ENCODE measurements around the gene MEOX2. TPM values are rescaled to one million over a fixed set of nuclear protein-coding genes. Genes with fewer than 3 reads are reported as not detected.

Gene MEOX2
- polyA plus RNA-seq, 1 of the 3 experiments (the other 2 are of a cell fraction) = not detected

DNA sequence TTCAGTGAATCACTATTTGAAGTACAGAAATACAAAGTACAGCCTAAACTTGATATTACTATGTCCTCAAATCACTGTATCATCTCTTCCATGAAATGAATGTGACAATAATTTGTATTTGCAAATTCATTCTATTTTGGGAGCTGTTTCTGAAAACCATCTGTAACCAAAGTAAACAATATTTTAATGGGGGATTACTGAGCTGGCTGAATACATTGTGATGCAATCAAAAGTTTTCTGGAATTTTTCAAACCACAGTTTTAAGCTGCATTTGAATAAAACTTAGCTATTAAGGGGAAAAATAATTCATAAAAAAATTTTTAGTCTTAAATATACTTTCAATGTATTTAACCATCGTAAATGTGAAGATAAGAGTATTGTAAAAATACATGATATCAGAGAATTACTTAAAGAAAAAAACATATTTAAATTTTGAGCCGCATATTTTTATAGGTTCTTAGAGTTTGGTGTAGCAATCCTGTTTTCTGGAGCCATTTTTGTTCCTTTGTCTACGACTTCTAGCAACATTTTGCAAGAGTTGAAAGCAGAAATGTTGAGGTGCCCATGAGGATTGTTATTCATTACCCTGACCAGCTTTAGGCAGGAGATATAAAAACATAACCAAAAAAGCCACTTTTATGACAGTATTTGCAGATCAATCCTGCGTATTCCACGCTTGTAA, 78.8 kb downstream of the MEOX2 start (continued):
- TF ChIP-seq, protein P1, sequence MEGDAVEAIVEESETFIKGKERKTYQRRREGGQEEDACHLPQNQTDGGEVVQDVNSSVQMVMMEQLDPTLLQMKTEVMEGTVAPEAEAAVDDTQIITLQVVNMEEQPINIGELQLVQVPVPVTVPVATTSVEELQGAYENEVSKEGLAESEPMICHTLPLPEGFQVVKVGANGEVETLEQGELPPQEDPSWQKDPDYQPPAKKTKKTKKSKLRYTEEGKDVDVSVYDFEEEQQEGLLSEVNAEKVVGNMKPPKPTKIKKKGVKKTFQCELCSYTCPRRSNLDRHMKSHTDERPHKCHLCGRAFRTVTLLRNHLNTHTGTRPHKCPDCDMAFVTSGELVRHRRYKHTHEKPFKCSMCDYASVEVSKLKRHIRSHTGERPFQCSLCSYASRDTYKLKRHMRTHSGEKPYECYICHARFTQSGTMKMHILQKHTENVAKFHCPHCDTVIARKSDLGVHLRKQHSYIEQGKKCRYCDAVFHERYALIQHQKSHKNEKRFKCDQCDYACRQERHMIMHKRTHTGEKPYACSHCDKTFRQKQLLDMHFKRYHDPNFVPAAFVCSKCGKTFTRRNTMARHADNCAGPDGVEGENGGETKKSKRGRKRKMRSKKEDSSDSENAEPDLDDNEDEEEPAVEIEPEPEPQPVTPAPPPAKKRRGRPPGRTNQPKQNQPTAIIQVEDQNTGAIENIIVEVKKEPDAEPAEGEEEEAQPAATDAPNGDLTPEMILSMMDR (IDR thresholded peaks at IDR 0.05) = no peak
- TF ChIP-seq FOXM1 (IDR thresholded peaks at IDR 0.05; ENCODE audit: low read depth) (no peak), JUND (IDR thresholded peaks at IDR 0.05) (no peak), MXI1 (IDR thresholded peaks at IDR 0.05; ENCODE audit: low read depth, low read length) (no peak), CHD2 (IDR thresholded peaks at IDR 0.05; ENCODE audit: low read length, partially characterized antibody) (no peak), GABPA (IDR thresholded peaks at IDR 0.05; ENCODE audit: low read depth) (no peak)
- TF ChIP-seq, protein P2, sequence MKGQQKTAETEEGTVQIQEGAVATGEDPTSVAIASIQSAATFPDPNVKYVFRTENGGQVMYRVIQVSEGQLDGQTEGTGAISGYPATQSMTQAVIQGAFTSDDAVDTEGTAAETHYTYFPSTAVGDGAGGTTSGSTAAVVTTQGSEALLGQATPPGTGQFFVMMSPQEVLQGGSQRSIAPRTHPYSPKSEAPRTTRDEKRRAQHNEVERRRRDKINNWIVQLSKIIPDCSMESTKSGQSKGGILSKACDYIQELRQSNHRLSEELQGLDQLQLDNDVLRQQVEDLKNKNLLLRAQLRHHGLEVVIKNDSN (IDR thresholded peaks at IDR 0.05; ENCODE audit: borderline replicate concordance, low read depth) = no peak
- TF ChIP-seq, protein P3, sequence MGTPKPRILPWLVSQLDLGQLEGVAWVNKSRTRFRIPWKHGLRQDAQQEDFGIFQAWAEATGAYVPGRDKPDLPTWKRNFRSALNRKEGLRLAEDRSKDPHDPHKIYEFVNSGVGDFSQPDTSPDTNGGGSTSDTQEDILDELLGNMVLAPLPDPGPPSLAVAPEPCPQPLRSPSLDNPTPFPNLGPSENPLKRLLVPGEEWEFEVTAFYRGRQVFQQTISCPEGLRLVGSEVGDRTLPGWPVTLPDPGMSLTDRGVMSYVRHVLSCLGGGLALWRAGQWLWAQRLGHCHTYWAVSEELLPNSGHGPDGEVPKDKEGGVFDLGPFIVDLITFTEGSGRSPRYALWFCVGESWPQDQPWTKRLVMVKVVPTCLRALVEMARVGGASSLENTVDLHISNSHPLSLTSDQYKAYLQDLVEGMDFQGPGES (IDR thresholded peaks at IDR 0.05; ENCODE audit: low read depth, low read length) = no peak
- TF ChIP-seq, protein P4, sequence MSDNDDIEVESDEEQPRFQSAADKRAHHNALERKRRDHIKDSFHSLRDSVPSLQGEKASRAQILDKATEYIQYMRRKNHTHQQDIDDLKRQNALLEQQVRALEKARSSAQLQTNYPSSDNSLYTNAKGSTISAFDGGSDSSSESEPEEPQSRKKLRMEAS (IDR thresholded peaks at IDR 0.05; ENCODE audit: low read depth) = no peak
- TF ChIP-seq, protein P5, sequence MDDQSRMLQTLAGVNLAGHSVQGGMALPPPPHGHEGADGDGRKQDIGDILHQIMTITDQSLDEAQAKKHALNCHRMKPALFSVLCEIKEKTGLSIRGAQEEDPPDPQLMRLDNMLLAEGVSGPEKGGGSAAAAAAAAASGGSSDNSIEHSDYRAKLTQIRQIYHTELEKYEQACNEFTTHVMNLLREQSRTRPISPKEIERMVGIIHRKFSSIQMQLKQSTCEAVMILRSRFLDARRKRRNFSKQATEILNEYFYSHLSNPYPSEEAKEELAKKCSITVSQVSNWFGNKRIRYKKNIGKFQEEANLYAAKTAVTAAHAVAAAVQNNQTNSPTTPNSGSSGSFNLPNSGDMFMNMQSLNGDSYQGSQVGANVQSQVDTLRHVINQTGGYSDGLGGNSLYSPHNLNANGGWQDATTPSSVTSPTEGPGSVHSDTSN (IDR thresholded peaks at IDR 0.05) = no peak

DNA sequence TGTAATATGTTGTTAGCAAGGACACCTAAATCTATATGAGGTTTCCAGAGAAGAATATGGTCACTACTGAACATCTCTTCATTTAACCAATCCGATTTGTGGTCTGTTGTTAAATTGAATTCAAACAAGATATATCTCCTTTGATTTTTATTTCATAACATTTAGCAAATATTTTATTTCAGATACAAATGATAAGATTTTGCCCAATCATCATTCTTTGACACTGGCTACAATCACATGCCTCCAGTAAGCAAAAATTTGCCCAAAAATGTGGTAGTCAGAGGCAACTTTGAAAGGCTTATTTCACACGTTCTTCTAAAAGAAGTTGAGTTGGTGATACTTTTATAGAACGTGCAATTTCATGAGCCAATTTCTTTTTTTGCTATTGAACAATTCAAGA, 79.9 kb downstream of the MEOX2 start:
- no peaks in the 10 kb centered on the region; a peak in 1 of 4 replicates for H3K4me1 ChIP-seq (ENCODE audit: control insufficient read depth in 1 of 2, insufficient read depth in 2 of 2, low read depth in 1 of 2, low read length in 1 of 2)
- no peak overlapping the region for H2AFZ ChIP-seq (ENCODE audit: low read depth)
- H3F3A ChIP-seq (replicated peaks; ENCODE audit: insufficient read depth) = no peaks in the 10 kb centered on the region
- no peak overlapping the region for H3K4me3 ChIP-seq (ENCODE audit: low read depth in 2 of 2, low read length in 1 of 2)
- DNase-seq = no peak
- POLR2A ChIA-PET = no interaction called here
- H3K4me2 ChIP-seq = no peak overlapping the region
- CTCF ChIA-PET = no interaction called here
- no peak overlapping the region for H3K9ac ChIP-seq
- H4K20me1 ChIP-seq (ENCODE audit: insufficient read depth) = no peaks in the 10 kb centered on the region
- no peaks in the 10 kb centered on the region for H3K36me3 ChIP-seq (replicated peaks in 1 of 2; ENCODE audit: control insufficient read depth in 1 of 2, insufficient read depth in 2 of 2, low read length in 1 of 2)
- H3K27me3 ChIP-seq (ENCODE audit: insufficient read depth) = no peaks in the 10 kb centered on the region; the same call in 1 of the 2 replicates
- 7% methylated on average over 3 of the region's 3 CpGs for WGBS (ENCODE audit: low lambda C conversion rate)
- H3K9me2 ChIP-seq = no peaks in the 10 kb centered on the region
- H3K79me2 ChIP-seq (ENCODE audit: insufficient read depth) = no peaks in the 10 kb centered on the region
- no peak overlapping the region for H3K27ac ChIP-seq (ENCODE audit: low read depth in 2 of 2, low read length in 1 of 2)
- no peaks in the 10 kb centered on the region for H3K9me3 ChIP-seq
- TF ChIP-seq SMC3 (IDR thresholded peaks at IDR 0.05; ENCODE audit: low read depth, low read length) (no peak), EP300 (IDR thresholded peaks at IDR 0.05; ENCODE audit: borderline replicate concordance in 1 of 2, low read depth in 1 of 2, low read length in 1 of 2) (no peak), FOXJ3 (CRISPR knock-in tag; IDR thresholded peaks at IDR 0.05) (no peak), RAD21 (IDR thresholded peaks at IDR 0.05; ENCODE audit: low read length) (no peak), TAF1 (IDR thresholded peaks at IDR 0.05; ENCODE audit: borderline replicate concordance, low read depth, low read length) (no peak), ELF1 (IDR thresholded peaks at IDR 0.05) (no peak), RFX5 (IDR thresholded peaks at IDR 0.05; ENCODE audit: low read length) (no peak), POLR2AphosphoS5 (IDR thresholded peaks at IDR 0.05; ENCODE audit: low read depth, low read length) (no peak), TCF12 (IDR thresholded peaks at IDR 0.05) (no peak), RXRA (IDR thresholded peaks at IDR 0.05; ENCODE audit: borderline replicate concordance, low read depth) (no peak), JUND (IDR thresholded peaks at IDR 0.05) (no peak)
- TF ChIP-seq, protein P3 (IDR thresholded peaks at IDR 0.05; ENCODE audit: low read depth, low read length) = no peak
- TF ChIP-seq, protein P6, sequence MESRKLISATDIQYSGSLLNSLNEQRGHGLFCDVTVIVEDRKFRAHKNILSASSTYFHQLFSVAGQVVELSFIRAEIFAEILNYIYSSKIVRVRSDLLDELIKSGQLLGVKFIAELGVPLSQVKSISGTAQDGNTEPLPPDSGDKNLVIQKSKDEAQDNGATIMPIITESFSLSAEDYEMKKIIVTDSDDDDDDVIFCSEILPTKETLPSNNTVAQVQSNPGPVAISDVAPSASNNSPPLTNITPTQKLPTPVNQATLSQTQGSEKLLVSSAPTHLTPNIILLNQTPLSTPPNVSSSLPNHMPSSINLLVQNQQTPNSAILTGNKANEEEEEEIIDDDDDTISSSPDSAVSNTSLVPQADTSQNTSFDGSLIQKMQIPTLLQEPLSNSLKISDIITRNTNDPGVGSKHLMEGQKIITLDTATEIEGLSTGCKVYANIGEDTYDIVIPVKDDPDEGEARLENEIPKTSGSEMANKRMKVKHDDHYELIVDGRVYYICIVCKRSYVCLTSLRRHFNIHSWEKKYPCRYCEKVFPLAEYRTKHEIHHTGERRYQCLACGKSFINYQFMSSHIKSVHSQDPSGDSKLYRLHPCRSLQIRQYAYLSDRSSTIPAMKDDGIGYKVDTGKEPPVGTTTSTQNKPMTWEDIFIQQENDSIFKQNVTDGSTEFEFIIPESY (IDR thresholded peaks at IDR 0.05; ENCODE audit: borderline replicate concordance, low read depth) = no peak
- TF ChIP-seq, protein P1 (IDR thresholded peaks at IDR 0.05) = no peak

All from SK-N-SH (cell line).